Ureter (tissue), 1 donor: ENCODE data around the gene SEMA3B. TPM values are rescaled to one million over a fixed set of nuclear protein-coding genes. Genes with fewer than 3 reads are reported as not detected.
"Not testable (repeated sequence)": the region's sequence is repeated elsewhere in the genome, so short reads cannot be mapped to it uniquely, and the experiment has no call there.

Experiments used
- DNase-seq: peaks from one replicate; pipeline ENCODE4 v3.0.0-alpha.2; 2020; ENCODE audit warnings: low spot score
- total RNA-seq: library from RNA; stranded (reverse); gene quantifications from one replicate; pipeline ENCODE4 v1.2.4, GENCODE V29; 2023
- donor health status: DM: yes; HTN: yes; CAD: no.

The SEMA3B gene
- total RNA-seq, 1 donor from 2014 or later, result 18.2 TPM

- DNase-seq, result no peak
Observed at GRCh38 chr3:50293079-50293801, 24.3 kb downstream of the SEMA3B start.

- DNase-seq, result no peak
Observed at GRCh38 chr3:50294089-50294488, 25.1 kb downstream of the SEMA3B start.

GRCh38 chr3:50294492-50295403, 25.8 kb downstream of the SEMA3B start:
- no peak for DNase-seq

DNA sequence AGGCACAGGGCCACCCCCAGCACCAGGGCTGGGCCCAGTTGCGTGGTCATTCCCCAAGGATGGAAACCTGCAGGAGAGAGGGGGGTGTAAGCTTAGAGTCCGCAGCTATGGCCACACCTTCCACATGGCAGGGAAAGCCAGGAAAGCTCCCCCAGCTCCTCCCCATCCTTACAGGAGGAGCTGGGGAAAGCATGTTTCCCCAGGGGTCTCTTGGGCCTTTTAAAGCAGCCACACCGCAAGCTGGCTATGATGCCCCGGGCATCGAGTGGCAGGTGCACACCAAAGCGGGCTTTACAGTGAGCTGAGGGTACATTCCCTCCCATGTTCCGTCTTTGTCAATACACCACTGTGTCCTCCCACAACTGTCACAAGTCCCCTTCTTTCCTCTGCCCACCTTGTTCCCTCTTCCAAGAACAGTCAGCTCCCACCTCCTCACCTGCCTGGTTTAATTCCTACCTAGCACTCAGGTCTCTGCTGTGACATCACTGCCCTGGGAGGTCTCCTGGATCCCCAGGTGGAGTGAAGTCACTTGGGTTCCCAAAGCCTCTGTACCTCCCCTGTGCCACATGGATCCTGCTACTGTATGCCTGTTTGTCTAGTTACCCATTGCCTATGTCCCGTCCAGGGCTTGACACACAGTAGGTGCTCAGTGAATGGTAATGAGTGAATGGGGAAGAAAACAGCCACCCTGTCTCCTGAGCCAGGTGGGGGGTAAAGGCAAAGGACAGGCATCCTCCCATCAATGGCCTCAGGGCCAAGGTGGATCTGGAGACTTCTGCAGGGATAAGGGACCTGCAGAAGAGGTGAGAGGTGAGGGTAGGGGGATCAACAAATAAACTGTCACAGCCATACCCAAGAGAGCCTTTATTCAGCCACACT, 26.8 kb downstream of the SEMA3B start:
- DNase-seq, result no peak

- DNase-seq, result no peak
Observed at GRCh38 chr3:50296721-50297383, 27.9 kb downstream of the SEMA3B start.

- no peak for DNase-seq
Observed at GRCh38 chr3:50297384-50297775, 28.4 kb downstream of the SEMA3B start.

DNA sequence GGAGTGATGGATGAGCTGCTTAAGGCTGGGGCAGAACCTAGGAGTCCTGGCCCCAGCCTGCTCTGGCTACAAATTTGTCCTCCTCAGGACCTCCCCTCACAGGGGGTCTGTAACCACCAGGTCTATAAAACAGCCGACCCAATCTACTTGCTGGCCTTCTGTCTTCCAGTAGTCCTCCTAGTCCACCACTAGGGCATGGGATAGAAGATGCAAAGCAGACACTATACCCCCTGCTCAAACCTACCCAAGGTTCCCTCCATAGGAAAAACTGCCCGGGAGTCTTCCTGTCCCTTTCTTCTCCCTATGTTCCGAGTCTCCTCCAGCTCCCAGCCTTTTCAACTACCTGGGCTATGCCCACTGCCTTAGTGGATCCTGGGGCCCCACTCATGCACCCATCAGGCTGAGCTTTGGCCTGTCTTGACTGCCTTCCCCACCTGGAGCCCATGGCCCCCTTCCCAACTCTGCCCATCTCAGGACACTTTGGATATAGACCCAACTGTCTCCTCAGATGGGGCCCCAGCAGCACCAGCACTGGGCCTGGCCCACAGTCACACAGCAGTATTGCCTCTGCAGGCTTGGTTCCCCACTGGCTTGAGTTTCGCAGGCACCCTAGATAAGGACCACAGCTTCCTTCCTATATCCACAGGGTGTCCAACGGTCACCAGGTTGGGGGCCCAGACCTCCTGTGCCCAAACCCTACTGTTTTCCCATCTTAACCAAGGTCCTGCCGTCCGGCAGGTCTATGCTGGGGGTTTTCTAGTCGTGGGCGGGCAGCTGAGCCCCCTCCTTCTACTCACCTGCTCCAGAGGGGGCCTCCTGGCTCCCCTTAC, 29.2 kb downstream of the SEMA3B start:
- no peak for DNase-seq

GRCh38 chr3:50298836-50299637, 30.1 kb downstream of the SEMA3B start, which contains the start of the genes HYAL3 and NAA80:
Gene HYAL3, minus strand, starts transcription at chr3:50299405. Its CDS starts 3,803 bp downstream, at chr3:50295602.
Gene NAA80, minus strand, starts transcription at chr3:50299405. Its CDS starts 1,942 bp downstream, at chr3:50297463.
- DNase-seq, result peak; percentile 100

DNA sequence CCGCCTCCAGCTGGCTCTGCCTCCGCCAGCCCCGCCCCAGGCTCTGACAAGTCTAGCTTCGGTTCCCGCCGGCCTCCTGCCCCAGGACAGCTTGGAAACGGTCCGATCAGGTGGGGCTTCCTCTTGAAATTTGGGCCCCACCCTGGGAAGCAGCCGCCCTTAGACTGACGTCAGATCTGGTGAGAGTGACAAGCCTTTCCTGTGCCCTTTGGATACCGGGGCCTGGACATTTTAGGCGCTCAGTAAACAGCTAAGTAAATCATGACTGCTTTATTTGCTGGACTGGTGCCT, 30.6 kb downstream of the SEMA3B start:
- no peak for DNase-seq

DNA sequence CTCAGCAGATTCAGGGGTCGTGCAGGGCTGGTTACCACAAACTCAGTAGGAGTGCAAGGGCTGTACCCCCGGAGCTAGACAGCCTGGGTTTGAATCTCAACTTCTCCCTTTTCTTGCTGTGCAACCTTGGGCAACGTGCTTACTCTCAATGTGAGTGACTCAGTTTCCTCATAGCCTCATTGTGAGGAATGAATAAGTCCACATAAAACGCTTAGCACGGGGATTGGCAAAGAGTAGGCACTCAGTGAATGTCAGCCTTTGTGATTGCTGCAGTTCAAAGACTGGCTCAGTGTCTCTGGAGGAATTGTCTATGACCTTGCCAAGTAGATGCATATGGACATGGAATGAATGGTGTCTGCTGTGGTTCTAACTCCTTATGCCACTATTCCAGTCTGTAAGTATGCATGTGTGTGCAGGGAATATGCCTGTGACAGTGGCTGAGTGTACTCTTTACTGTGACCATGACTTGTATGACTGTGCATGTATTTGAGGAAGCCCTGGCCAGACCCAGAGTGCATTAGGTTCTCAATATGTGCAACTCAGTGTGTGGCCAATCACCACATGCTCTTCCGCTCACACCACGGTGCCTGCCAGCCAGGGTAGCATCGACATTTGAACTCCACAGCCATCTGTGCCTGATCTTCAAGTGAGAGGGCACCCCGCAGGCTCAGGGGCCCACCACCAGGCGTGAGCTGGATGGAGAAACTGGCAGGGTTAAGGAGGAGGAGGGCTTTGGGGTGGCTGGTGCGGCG, 31.2 kb downstream of the SEMA3B start:
- no peak for DNase-seq

- DNase-seq, result no peak
Observed at GRCh38 chr3:50300681-50301254, 31.8 kb downstream of the SEMA3B start.

- no peak for DNase-seq
Observed at GRCh38 chr3:50302095-50303012, 33.4 kb downstream of the SEMA3B start.

DNA sequence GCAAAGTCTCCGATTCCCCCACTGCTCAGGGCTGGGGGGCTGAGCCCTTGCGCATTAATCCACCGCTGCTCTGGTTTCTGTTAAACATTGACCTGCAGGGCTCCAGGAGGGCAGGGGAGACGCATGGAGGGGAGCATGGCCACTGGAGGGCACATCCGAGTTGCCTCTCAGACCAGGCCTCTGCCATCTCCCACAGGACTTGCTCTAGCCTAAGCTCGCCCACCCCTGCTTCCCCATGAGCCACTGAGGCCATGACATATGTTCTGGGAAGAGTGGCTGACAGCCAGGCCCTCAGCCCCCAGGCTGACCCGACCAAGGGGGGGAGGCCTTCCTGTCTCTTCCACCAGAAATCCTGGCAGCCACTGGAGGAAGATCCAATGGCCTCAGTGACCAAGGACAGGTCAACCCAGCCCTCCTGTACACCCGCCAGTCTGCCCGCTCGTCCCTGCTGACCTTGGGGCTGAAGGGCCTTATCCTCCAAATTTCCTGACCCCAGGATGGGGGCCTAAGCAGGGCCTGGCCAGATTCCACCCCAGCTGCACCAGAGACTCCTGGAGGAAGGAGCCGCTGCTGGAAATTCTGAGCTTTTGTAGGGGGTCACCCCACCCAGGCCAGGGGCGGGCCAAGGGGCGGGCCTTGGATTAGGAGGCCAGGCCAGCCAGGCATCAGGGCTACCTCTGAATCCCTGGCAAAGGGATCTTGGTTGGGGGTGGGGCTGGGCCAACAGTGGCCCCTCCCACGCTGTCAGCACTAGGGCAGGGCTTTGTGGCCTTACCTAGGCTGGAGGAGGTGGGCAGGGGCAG, 34.3 kb downstream of the SEMA3B start, which contains the start of gene HYAL1:
HYAL1 (minus strand) TSS at position 562 of the 803 bp plus-strand sequence. CDS start 618 bp downstream, outside the sequence.
- no peak for DNase-seq

DNA sequence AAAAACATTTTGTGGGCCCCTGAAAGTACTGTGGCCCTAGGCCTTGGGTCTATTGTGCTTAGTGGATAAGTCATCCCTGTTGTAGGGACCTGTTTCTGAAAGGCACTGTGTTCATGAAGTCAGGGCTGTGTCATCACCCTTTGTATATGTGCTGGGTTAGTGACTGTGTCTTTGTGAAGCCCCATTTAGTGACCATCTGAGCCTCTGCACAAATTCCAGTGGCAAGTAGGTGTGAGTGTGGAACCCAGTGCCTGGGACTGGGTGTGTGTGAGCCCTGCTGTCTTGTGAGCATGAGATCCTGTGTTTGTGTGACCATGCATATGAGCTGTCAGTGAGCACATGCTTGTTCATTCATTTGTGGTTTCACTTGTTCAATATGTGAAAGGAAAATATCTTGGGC, 35.7 kb downstream of the SEMA3B start:
- DNase-seq, result no peak

GRCh38 chr3:50312041-50312440, 43.1 kb downstream of the SEMA3B start:
- DNase-seq, result not testable (repeated sequence)

GRCh38 chr3:50314342-50314741, 45.4 kb downstream of the SEMA3B start:
- DNase-seq, result no peak
